ENCODE results near the gene SIPA1L3.

Gene SIPA1L3

DNA sequence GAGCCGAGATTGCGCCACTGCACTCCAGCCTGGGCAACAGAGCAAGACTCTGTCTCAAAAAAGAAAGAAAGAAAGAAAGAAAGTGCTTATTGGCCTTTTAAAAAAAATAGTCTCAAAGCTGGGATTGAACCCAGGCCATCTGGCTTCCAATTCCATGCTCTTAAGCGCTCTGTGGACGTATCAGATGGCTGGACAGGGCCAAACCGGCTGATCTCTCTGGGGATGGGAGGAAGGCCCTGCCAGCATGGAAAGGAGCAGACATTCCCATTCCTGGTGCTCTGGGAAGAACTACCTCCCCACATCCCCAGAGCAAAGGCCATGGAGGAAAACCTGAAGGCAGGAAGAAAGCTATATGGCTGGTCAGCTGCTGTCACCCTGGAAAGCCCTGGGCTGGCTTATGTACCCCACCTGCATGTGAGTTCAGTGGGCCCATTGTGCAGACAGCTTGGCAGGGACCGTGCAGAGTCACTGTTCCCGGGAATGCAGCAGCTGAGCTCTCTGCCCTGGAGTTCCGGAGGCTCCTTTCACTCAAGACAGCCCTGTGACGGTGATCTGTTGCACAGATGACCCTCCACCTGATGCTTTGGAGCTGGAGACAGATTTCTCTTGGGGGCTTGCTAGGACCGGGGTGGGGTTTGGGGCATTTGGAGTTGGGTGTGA, 84.3 kb downstream of the SIPA1L3 start:
- DNase-seq (ENCODE audit: low read depth) = no peak
- no peak overlapping the region for H3K4me3 ChIP-seq (ENCODE audit: control insufficient read depth, low read depth, low read length)
- TF ChIP-seq, protein P1, sequence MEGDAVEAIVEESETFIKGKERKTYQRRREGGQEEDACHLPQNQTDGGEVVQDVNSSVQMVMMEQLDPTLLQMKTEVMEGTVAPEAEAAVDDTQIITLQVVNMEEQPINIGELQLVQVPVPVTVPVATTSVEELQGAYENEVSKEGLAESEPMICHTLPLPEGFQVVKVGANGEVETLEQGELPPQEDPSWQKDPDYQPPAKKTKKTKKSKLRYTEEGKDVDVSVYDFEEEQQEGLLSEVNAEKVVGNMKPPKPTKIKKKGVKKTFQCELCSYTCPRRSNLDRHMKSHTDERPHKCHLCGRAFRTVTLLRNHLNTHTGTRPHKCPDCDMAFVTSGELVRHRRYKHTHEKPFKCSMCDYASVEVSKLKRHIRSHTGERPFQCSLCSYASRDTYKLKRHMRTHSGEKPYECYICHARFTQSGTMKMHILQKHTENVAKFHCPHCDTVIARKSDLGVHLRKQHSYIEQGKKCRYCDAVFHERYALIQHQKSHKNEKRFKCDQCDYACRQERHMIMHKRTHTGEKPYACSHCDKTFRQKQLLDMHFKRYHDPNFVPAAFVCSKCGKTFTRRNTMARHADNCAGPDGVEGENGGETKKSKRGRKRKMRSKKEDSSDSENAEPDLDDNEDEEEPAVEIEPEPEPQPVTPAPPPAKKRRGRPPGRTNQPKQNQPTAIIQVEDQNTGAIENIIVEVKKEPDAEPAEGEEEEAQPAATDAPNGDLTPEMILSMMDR (IDR thresholded peaks at IDR 0.05; ENCODE audit: control insufficient read depth, insufficient read depth, low read depth, low read length, missing control alignments) = no peak

DNA sequence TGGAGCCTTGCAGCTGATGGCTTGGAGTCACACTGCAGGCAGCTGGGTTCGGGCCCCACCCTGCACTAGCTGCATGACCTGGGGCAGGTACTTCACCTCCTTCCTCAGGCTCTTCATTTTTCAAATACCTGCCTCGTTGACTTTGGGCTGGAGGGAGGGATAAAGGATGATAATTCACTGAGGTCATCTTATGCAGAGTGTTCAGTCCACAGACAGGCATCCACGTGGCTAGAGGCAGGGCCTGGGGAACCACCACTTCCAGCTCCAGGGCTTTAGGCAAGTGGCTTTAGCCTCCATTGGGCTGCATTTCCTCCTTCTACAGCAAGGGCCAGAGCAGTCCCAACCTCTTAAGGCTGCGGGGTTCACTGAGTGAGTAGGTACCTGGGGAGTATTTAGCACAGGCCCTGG, 84.8 kb downstream of the SIPA1L3 start:
- TF ChIP-seq, protein P1 (IDR thresholded peaks at IDR 0.05; ENCODE audit: control insufficient read depth, insufficient read depth, low read depth, low read length, missing control alignments) = no peak
- no peak for DNase-seq (ENCODE audit: low read depth)
- H3K4me3 ChIP-seq (ENCODE audit: control insufficient read depth, low read depth, low read length) = no peak overlapping the region

DNA sequence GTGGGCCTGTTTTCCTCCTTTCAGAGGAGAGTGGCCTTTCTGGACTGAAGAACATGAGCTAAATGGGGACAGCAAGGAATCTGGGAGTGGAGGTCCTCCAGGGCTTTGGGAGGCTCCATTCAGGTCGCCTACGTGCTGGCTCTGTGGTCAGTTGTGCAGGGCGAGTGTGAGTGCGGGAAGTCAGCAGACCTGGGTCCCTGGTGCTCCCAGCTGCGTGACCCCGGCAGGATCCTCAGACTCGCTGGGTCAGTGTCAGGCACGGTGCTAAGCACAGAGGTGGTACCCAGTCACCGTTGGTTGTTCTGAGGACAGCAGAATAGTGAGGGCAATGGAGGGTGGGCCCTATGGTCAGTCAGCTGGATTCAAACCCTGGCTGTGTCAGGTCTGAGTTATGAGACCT, 85.8 kb downstream of the SIPA1L3 start:
- no peak for DNase-seq (ENCODE audit: low read depth)
- H3K4me3 ChIP-seq (ENCODE audit: control insufficient read depth, low read depth, low read length) = no peak overlapping the region
- TF ChIP-seq, protein P1 (IDR thresholded peaks at IDR 0.05; ENCODE audit: control insufficient read depth, insufficient read depth, low read depth, low read length, missing control alignments) = no peak

DNA sequence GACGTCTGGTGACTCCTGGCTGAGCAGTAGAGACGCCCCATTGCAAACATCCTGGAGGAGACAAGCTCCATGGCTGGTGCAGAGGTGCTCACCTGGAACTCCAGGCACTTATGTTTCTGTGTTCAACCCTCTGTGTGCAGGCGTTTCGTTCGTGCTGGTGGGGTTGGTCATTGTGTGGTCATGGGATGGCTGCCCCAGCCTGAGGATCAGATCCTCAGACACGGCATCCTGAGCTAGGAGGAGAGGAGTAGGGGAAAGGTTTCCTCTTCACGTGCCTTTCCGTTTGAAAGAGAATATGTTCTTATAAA, 87.8 kb downstream of the SIPA1L3 start:
- TF ChIP-seq, protein P1 (IDR thresholded peaks at IDR 0.05; ENCODE audit: control insufficient read depth, insufficient read depth, low read depth, low read length, missing control alignments) = no peak
- H3K4me3 ChIP-seq (ENCODE audit: control insufficient read depth, low read depth, low read length) = no peak overlapping the region
- DNase-seq (ENCODE audit: low read depth) = no peak

DNA sequence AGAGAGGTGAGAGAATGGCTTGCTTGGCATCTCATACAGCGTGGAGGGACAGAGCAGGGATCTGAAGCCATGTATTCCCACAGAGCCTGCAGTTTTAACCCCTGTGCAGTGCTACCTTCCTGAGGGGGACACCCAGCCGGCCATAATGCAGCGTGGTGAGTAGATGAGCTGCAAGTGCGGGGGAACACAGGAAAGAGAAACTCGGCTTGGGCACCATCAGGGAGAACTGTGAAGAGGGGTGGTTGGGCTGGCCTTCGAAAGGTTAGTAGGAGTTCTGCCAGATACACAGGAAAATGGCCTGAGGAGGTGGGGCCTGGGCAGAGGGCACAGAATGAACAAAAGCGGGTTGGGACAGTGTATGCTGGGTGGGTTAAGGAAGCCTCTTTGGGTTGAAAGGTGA, 88.3 kb downstream of the SIPA1L3 start:
- no peak overlapping the region for H3K4me3 ChIP-seq (ENCODE audit: control insufficient read depth, low read depth, low read length)
- no peak for DNase-seq (ENCODE audit: low read depth)
- TF ChIP-seq, protein P1 (IDR thresholded peaks at IDR 0.05; ENCODE audit: control insufficient read depth, insufficient read depth, low read depth, low read length, missing control alignments) = no peak

DNA sequence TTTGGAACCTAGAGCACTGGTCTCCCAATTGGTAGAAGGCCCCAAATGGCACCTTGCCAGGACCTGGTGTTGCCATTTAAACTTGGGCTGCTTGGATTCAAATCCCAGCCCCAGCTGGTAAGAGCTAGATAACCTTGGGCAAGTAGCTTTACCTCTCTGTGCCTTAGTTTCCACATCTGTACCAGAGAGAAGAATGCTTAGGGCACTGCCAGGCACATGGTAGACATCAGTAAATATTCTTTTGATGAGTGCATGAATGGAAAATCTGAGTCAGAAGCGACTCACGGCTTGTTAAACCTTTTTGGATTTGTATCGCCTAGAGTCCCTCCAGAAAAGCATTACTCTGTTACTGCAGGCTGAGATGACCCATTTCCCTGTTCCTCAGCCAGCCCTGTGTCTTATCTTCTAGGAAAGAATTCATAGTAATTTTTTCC, 90.9 kb downstream of the SIPA1L3 start:
- H3K4me3 ChIP-seq (ENCODE audit: control insufficient read depth, low read depth, low read length) = no peak overlapping the region
- DNase-seq (ENCODE audit: low read depth) = peak; percentile 98
- TF ChIP-seq, protein P1 (IDR thresholded peaks at IDR 0.05; ENCODE audit: control insufficient read depth, insufficient read depth, low read depth, low read length, missing control alignments) = no peak

Measured in AG09309 (cell line).